Subcutaneous adipose tissue (tissue), 4 donors: ENCODE data around the gene KCNIP4. TPM values are rescaled to one million over a fixed set of nuclear protein-coding genes. Genes with fewer than 3 reads are reported as not detected.

Experiments
- CTCF ChIP-seq: fragments of 450-650 bp; IDR thresholded peaks from one replicate; pipeline ENCODE4 v1.5.1; 2016; ENCODE audit warnings: low read depth, mild to moderate bottlenecking, control low read depth, antibody characterized with exemption, moderate library complexity
- total RNA-seq, 4 donors: library from RNA; depleted of rRNA; stranded (reverse); fragments of >200 nt; gene quantifications; one replicate each; pipeline ENCODE4 v1.1.0, GENCODE V29; 2016

The KCNIP4 gene
- total RNA-seq, 4 donors from 2014 or later = 0.34 TPM; not detected in 3

GRCh38 chr4:20681271-20681670, 1267.3 kb downstream of the KCNIP4 start:
- no peak for TF ChIP-seq CTCF

- TF ChIP-seq CTCF = no peak
Measured at GRCh38 chr4:20680736-20681135, 1267.8 kb downstream of the KCNIP4 start.

GRCh38 chr4:20679951-20680350, 1268.6 kb downstream of the KCNIP4 start:
- TF ChIP-seq CTCF = no peak
